Fibroblast of pulmonary artery (primary cell): Measurements from ENCODE around the gene TMEM45B.
A peak's percentile ranks its signal among the peaks of the same experiment; 100 is the strongest.
"Not testable (repeated sequence)": the region's sequence is repeated elsewhere in the genome, so short reads cannot be mapped to it uniquely, and the experiment has no call there.

ENCODE experiments used
- DNase-seq: peaks from one replicate; pipeline ENCODE4 v3.0.0-alpha.2; 2010; ENCODE audit warnings: low read depth
- H3K4me3 ChIP-seq: replicated peaks from 2 replicates; pipeline ENCODE4 v1.5.1; 2011; ENCODE audit warnings: low read depth, mild to moderate bottlenecking, control low read depth, low read length, moderate library complexity
- CTCF ChIP-seq: IDR thresholded peaks from 2 replicates; pipeline ENCODE4 v1.5.1; 2011; ENCODE audit warnings: mild to moderate bottlenecking, control low read depth, low read length, inconsistent platforms; ENCODE audit errors: missing control alignments

Gene TMEM45B

GRCh38 chr11:129813231-129813791, 2.3 kb upstream of the TMEM45B start:
- H3K4me3 ChIP-seq: no peak overlapping the region

GRCh38 chr11:129814244-129815014, 1.2 kb upstream of the TMEM45B start:
- TF ChIP-seq CTCF: no peak
- H3K4me3 ChIP-seq: no peak overlapping the region
- DNase-seq: no peak

More at GRCh38 chr11:129813231-129813791, 2.3 kb upstream of the TMEM45B start:
- TF ChIP-seq CTCF: no peak
- DNase-seq: no peak

GRCh38 chr11:129817534-129818051, 1.9 kb downstream of the TMEM45B start:
- no peak for TF ChIP-seq CTCF
- DNase-seq: no peak

GRCh38 chr11:129818236-129818635, 2.6 kb downstream of the TMEM45B start:
- not testable (repeated sequence) for DNase-seq, H3K4me3 ChIP-seq

More at GRCh38 chr11:129817534-129818051, 1.9 kb downstream of the TMEM45B start:
- no peak overlapping the region for H3K4me3 ChIP-seq

GRCh38 chr11:129819237-129819636, 3.6 kb downstream of the TMEM45B start:
- no peak for DNase-seq
- no peak for TF ChIP-seq CTCF
- no peak overlapping the region for H3K4me3 ChIP-seq

- not testable (repeated sequence) for DNase-seq
These were observed 4.6 kb downstream of the TMEM45B start for GRCh38 chr11:129820228-129820627.

GRCh38 chr11:129823281-129823680, 7.6 kb downstream of the TMEM45B start:
- not testable (repeated sequence) for DNase-seq

More at GRCh38 chr11:129820228-129820627, 4.6 kb downstream of the TMEM45B start:
- H3K4me3 ChIP-seq: not testable (repeated sequence)

GRCh38 chr11:129823799-129824198, 8.2 kb downstream of the TMEM45B start:
- DNase-seq, H3K4me3 ChIP-seq: not testable (repeated sequence)

More at GRCh38 chr11:129823281-129823680, 7.6 kb downstream of the TMEM45B start:
- H3K4me3 ChIP-seq: not testable (repeated sequence)

GRCh38 chr11:129825380-129825779, 9.7 kb downstream of the TMEM45B start:
- no peak for TF ChIP-seq CTCF
- DNase-seq: peak; percentile 97
- no peak overlapping the region for H3K4me3 ChIP-seq
